Measurements from ENCODE around the gene TMEM239.
A peak's percentile ranks its signal among the peaks of the same experiment; 100 is the strongest.

Gene TMEM239

GRCh38 chr20:2851086-2851485 is 34.9 kb downstream of the TMEM239 start:
- ATAC-seq = no peak

- ATAC-seq = no peak
These were observed 42.4 kb downstream of the TMEM239 start for GRCh38 chr20:2858591-2858990.

- ATAC-seq = no peak
These were observed 43.4 kb downstream of the TMEM239 start for GRCh38 chr20:2859330-2860121.

GRCh38 chr20:2864626-2865025 is 48.5 kb downstream of the TMEM239 start:
- ATAC-seq = no peak

- no peak for ATAC-seq
These were observed 48.9 kb downstream of the TMEM239 start for GRCh38 chr20:2865101-2865500.

GRCh38 chr20:2865630-2866029 is 49.5 kb downstream of the TMEM239 start:
- peak; percentile 33 to 58 for ATAC-seq

- no peak for ATAC-seq
These were observed 50.1 kb downstream of the TMEM239 start for GRCh38 chr20:2866236-2866635.

- no peak for ATAC-seq
These were observed 51.1 kb downstream of the TMEM239 start for GRCh38 chr20:2867081-2867864.

All from activated CD4-positive, CD25-positive, alpha-beta regulatory T cell treated with anti-CD3 and anti-CD28 coated beads, Interleukin-2, amount 50 U/mL, for 24 hours (primary cell).